Measurements from ENCODE around the gene COL28A1. TPM values are rescaled to one million over a fixed set of nuclear protein-coding genes. Genes with fewer than 3 reads are reported as not detected.

Gene COL28A1
- total RNA-seq, 1 donor from 2014 or later, result 0.60 TPM

DNA sequence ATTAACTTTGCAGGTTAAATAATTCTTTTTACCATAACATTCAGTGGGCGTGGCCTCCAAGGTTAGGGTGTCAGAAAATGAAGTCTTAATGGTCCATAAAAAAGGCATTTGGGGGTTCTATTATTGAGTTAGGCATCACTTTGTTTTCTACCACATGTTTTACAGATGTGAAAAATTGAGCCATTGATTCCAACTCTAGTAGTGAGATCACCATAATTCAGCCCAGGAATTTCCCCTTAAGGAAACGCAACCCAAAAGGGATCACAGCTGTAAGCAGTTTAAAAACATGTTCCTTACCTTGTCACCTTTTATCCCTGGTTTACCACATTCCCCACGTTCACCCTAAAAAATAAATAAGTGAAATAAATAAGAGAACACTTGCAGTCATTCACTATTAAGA, 24.9 kb downstream of the COL28A1 start:
- H3K4me1 ChIP-seq, result peaks cover 4% of the 10 kb centered on the region
- H3K27me3 Mint-ChIP-seq (ENCODE audit: insufficient read depth, low read depth), result no peaks in the 10 kb centered on the region
- no peak overlapping the region for H3K4me3 ChIP-seq
- TF ChIP-seq, protein P1, sequence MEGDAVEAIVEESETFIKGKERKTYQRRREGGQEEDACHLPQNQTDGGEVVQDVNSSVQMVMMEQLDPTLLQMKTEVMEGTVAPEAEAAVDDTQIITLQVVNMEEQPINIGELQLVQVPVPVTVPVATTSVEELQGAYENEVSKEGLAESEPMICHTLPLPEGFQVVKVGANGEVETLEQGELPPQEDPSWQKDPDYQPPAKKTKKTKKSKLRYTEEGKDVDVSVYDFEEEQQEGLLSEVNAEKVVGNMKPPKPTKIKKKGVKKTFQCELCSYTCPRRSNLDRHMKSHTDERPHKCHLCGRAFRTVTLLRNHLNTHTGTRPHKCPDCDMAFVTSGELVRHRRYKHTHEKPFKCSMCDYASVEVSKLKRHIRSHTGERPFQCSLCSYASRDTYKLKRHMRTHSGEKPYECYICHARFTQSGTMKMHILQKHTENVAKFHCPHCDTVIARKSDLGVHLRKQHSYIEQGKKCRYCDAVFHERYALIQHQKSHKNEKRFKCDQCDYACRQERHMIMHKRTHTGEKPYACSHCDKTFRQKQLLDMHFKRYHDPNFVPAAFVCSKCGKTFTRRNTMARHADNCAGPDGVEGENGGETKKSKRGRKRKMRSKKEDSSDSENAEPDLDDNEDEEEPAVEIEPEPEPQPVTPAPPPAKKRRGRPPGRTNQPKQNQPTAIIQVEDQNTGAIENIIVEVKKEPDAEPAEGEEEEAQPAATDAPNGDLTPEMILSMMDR (IDR thresholded peaks at IDR 0.05), result no peak
- no peak for TF ChIP-seq EZH2 (IDR thresholded peaks at IDR 0.05)
- H3K36me3 Mint-ChIP-seq, result no peaks in the 10 kb centered on the region
- H3K4me3 Mint-ChIP-seq, result no peak overlapping the region
- H3K79me2 ChIP-seq (ENCODE audit: low read depth), result no peaks in the 10 kb centered on the region
- no peaks in the 10 kb centered on the region for H3K9me3 Mint-ChIP-seq
- H3K4me2 ChIP-seq, result no peak overlapping the region
- no peak overlapping the region for H2AFZ ChIP-seq (replicated peaks)
- no peaks in the 10 kb centered on the region for H3F3A ChIP-seq (ENCODE audit: low read depth)
- no peak for DNase-seq (ENCODE audit: low spot score)
- no peaks in the 10 kb centered on the region for H3K36me3 ChIP-seq
- no peak overlapping the region for H3K9ac ChIP-seq
- no peaks in the 10 kb centered on the region for H3K9me3 ChIP-seq (ENCODE audit: low read depth)
- H3K4me1 Mint-ChIP-seq, result peaks cover 14% of the 10 kb centered on the region
- no peaks in the 10 kb centered on the region for H4K20me1 ChIP-seq (ENCODE audit: low read depth)
- H3K27me3 ChIP-seq, result no peaks in the 10 kb centered on the region
- no peak overlapping the region for H3K27ac ChIP-seq
- no peak overlapping the region for H3K27ac Mint-ChIP-seq

DNA sequence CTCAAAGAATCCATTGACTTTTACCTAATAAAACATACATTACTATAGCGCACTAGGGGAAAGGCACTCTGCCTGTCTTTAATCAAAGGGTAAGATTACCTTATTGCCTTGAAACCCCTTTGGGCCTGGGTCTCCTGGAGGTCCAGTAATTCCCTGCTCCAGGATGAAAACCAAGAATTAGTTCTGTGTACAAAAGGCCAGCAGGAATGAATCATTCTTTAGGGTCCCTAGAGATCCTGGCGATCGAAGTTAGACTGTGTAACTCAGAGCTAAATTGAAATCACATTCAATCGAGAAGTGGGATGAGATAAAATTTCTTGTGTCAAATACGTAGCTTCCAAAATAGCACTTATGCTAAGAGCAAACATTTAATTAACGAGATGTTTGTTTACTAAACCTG, 29.8 kb downstream of the COL28A1 start:
- Histone ChIP-seq H3K9ac (no peak overlapping the region), H3K4me3 (no peak overlapping the region), H3K9me3 (ENCODE audit: low read depth) (no peaks in the 10 kb centered on the region), H3F3A (ENCODE audit: low read depth) (no peaks in the 10 kb centered on the region), H3K4me2 (no peak overlapping the region), H4K20me1 (ENCODE audit: low read depth) (no peaks in the 10 kb centered on the region), H3K4me1 (peaks cover 8% of the 10 kb centered on the region), H3K79me2 (ENCODE audit: low read depth) (no peaks in the 10 kb centered on the region), H3K27ac (no peak overlapping the region), H3K27me3 (no peaks in the 10 kb centered on the region), H2AFZ (replicated peaks) (no peak overlapping the region), H3K36me3 (no peaks in the 10 kb centered on the region)
- Mint-ChIP-seq H3K27me3 (ENCODE audit: insufficient read depth, low read depth) (no peaks in the 10 kb centered on the region), H3K4me1 (peaks cover 6% of the 10 kb centered on the region), H3K36me3 (no peaks in the 10 kb centered on the region), H3K9me3 (peaks cover 2% of the 10 kb centered on the region), H3K27ac (no peak overlapping the region), H3K4me3 (no peak overlapping the region)
- DNase-seq (ENCODE audit: low spot score), result no peak
- TF ChIP-seq EZH2phosphoT487 (IDR thresholded peaks at IDR 0.05) (no peak), EZH2 (IDR thresholded peaks at IDR 0.05) (no peak)
- TF ChIP-seq, protein P1 (IDR thresholded peaks at IDR 0.05), result no peak

DNA sequence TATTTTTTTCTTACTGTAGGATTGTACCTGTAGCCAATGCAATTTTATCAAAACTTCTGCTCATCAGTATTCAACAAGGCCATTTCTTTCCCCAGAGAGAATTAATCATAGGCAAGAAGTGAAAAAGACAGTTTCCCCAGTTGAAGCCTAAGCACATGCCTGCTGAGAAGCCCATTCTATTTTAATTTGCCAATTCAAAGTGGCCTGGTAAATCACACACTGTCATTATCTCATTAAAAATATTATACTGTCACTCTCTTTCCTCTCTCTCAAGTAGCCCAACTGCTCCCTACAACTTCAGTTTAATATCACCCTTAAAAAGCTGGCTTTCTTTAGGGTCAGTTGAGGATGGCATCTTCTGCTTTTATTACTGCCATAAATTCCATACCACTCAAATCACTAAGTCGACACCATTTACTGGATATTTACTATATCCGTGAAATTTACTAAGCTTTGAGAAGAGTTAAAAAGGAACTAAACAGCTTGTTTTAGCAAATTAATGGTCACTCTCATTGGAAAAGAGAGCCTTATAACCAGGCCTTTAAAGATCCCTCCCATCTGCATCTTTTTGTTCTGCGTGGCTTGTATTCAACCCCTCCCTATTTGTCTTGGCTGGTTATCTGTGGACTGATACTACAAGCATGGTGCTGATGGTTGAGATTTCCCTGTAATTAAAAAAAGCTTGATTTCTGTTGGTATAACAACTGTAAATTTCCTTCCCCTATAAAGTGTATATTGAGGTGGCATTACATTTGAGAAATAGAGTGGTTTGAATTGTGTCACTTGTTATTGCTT, 30.6 kb downstream of the COL28A1 start:
- H3F3A ChIP-seq (ENCODE audit: low read depth), result no peaks in the 10 kb centered on the region
- no peak overlapping the region for H3K4me3 Mint-ChIP-seq
- H3K27ac ChIP-seq, result no peak overlapping the region
- no peaks in the 10 kb centered on the region for H3K36me3 ChIP-seq
- no peaks in the 10 kb centered on the region for H3K27me3 ChIP-seq
- no peak overlapping the region for H2AFZ ChIP-seq (replicated peaks)
- DNase-seq (ENCODE audit: low spot score), result no peak
- no peak overlapping the region for H3K4me3 ChIP-seq
- H3K4me2 ChIP-seq, result no peak overlapping the region
- no peak overlapping the region for H3K9ac ChIP-seq
- H3K4me1 Mint-ChIP-seq, result peaks cover 6% of the 10 kb centered on the region
- H3K9me3 Mint-ChIP-seq, result peaks cover 2% of the 10 kb centered on the region
- no peaks in the 10 kb centered on the region for H3K9me3 ChIP-seq (ENCODE audit: low read depth)
- H3K36me3 Mint-ChIP-seq, result no peaks in the 10 kb centered on the region
- peaks cover 8% of the 10 kb centered on the region for H3K4me1 ChIP-seq
- TF ChIP-seq EZH2phosphoT487 (IDR thresholded peaks at IDR 0.05) (no peak), EZH2 (IDR thresholded peaks at IDR 0.05) (no peak)
- TF ChIP-seq, protein P1 (IDR thresholded peaks at IDR 0.05), result no peak
- no peaks in the 10 kb centered on the region for H3K79me2 ChIP-seq (ENCODE audit: low read depth)
- no peaks in the 10 kb centered on the region for H4K20me1 ChIP-seq (ENCODE audit: low read depth)
- H3K27ac Mint-ChIP-seq, result no peak overlapping the region
- H3K27me3 Mint-ChIP-seq (ENCODE audit: insufficient read depth, low read depth), result no peaks in the 10 kb centered on the region

Measured in neural progenitor cell (in vitro differentiated cells).